ENCODE measurements around the gene CCR5AS.

DNA sequence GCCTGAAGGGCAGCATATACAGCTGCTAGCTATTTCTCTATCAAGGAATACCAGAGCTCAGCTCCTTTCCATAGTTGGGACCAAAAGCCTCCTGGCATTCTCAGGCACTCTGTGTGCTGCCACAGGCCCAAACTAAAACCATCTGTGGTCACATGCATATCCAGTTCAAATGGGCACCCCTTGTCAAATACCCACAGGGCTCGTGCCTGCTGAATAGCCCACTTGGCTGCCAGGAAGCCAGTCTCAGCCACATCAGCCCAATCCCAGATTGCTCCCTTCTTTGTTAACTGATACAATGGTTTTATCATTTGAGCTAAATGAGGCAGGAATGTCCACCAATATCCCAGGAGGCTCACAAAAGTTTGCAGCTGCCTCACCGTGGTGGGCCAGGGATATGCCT is 14.1 kb upstream of the CCR5AS start:
- TF ChIP-seq HDAC6 (IDR thresholded peaks at IDR 0.05; ENCODE audit: low read depth, low read length), result no peak
- TF ChIP-seq, protein P1, sequence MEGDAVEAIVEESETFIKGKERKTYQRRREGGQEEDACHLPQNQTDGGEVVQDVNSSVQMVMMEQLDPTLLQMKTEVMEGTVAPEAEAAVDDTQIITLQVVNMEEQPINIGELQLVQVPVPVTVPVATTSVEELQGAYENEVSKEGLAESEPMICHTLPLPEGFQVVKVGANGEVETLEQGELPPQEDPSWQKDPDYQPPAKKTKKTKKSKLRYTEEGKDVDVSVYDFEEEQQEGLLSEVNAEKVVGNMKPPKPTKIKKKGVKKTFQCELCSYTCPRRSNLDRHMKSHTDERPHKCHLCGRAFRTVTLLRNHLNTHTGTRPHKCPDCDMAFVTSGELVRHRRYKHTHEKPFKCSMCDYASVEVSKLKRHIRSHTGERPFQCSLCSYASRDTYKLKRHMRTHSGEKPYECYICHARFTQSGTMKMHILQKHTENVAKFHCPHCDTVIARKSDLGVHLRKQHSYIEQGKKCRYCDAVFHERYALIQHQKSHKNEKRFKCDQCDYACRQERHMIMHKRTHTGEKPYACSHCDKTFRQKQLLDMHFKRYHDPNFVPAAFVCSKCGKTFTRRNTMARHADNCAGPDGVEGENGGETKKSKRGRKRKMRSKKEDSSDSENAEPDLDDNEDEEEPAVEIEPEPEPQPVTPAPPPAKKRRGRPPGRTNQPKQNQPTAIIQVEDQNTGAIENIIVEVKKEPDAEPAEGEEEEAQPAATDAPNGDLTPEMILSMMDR (IDR thresholded peaks at IDR 0.05; ENCODE audit: control extremely low read depth in 1 of 3, insufficient read depth in 1 of 3, low read depth in 1 of 3, low read length in 3 of 3), result no peak
- no peak for TF ChIP-seq POLR2A (IDR thresholded peaks at IDR 0.05; ENCODE audit: control extremely low read depth in 1 of 2, low read depth in 2 of 2, low read length in 2 of 2)
- TF ChIP-seq TCF12 (IDR thresholded peaks at IDR 0.05; ENCODE audit: low read depth, low read length), result no peak
- TF ChIP-seq POLR2AphosphoS5 (IDR thresholded peaks at IDR 0.05; ENCODE audit: low read depth, low read length), result no peak
